ENCODE results near the gene RAPGEF4. TPM values are rescaled to one million over a fixed set of nuclear protein-coding genes. Genes with fewer than 3 reads are reported as not detected.

The RAPGEF4 gene
- total RNA-seq, 2 donors from 2014 or later = 10.9 to 12.9 TPM

GRCh38 chr2:172808156-172808555 is 72.5 kb downstream of the RAPGEF4 start:
- DNase-seq (no peak), ATAC-seq (no peak)
- intact Hi-C loops (cut with DNase I) = loop anchor here in 1 of 2 donors (10.0 kb wide), 1 partner anchor 407 kb away; no protein-coding TSS in a partner anchor

GRCh38 chr2:172811027-172811426 is 75.4 kb downstream of the RAPGEF4 start:
- intact Hi-C loops (cut with DNase I) = loop anchor here in 1 of 2 donors (5.0 kb wide), 1 partner anchor 121 kb away; no protein-coding TSS in a partner anchor
- DNase-seq (no peak), ATAC-seq (no peak)

- ATAC-seq (no peak), DNase-seq (no peak)
- intact Hi-C loops (cut with DNase I) = loop anchor here (2.0 to 5.0 kb wide), 2 partner anchors 120 to 121 kb away; no protein-coding TSS in a partner anchor
Observed at GRCh38 chr2:172812158-172812744, 76.6 kb downstream of the RAPGEF4 start.

GRCh38 chr2:172813314-172813888 is 77.8 kb downstream of the RAPGEF4 start:
- ATAC-seq (peak; percentile 65 to 70), DNase-seq (no peak)
- intact Hi-C loops (cut with DNase I) = loop anchor here (2.0 to 5.0 kb wide), 2 partner anchors 119 kb away; no protein-coding TSS in a partner anchor

- intact Hi-C loops (cut with DNase I) = no loop called here
- no peak for ATAC-seq
- DNase-seq = no peak
Observed at GRCh38 chr2:172817411-172817810, 81.8 kb downstream of the RAPGEF4 start.

GRCh38 chr2:172819943-172820342 is 84.3 kb downstream of the RAPGEF4 start:
- ATAC-seq (no peak), DNase-seq (no peak)
- intact Hi-C loops (cut with DNase I) = no loop called here

GRCh38 chr2:172821370-172822338 is 86.0 kb downstream of the RAPGEF4 start:
- intact Hi-C loops (cut with DNase I) = no loop called here
- DNase-seq (no peak), ATAC-seq (peak; percentile 39 to 68)

GRCh38 chr2:172822585-172822984 is 86.9 kb downstream of the RAPGEF4 start:
- intact Hi-C loops (cut with DNase I) = no loop called here
- ATAC-seq (no peak), DNase-seq (no peak)

GRCh38 chr2:172823261-172823850 is 87.7 kb downstream of the RAPGEF4 start:
- intact Hi-C loops (cut with DNase I) = no loop called here
- DNase-seq (no peak), ATAC-seq (no peak)

GRCh38 chr2:172826522-172826921 is 90.9 kb downstream of the RAPGEF4 start:
- DNase-seq = no peak
- intact Hi-C loops (cut with DNase I) = no loop called here
- ATAC-seq = no peak

- peak in 1 of 2 donors; percentile 56 for ATAC-seq
- DNase-seq = no peak
- intact Hi-C loops (cut with DNase I) = no loop called here
Observed at GRCh38 chr2:172829229-172829628, 93.6 kb downstream of the RAPGEF4 start.

GRCh38 chr2:172830482-172830881 is 94.8 kb downstream of the RAPGEF4 start:
- ATAC-seq (no peak), DNase-seq (no peak)
- intact Hi-C loops (cut with DNase I) = no loop called here

- intact Hi-C loops (cut with DNase I) = no loop called here
- ATAC-seq = peak; percentile 78 to 82
- DNase-seq = no peak
Observed at GRCh38 chr2:172833898-172834297, 98.3 kb downstream of the RAPGEF4 start.

- DNase-seq (no peak), ATAC-seq (no peak)
- intact Hi-C loops (cut with DNase I) = no loop called here
Observed at GRCh38 chr2:172834881-172835280, 99.2 kb downstream of the RAPGEF4 start.

- peak; percentile 37 for DNase-seq
- peak; percentile 47 to 87 for ATAC-seq
- intact Hi-C loops (cut with DNase I) = no loop called here
Observed at GRCh38 chr2:172836347-172836821, 100.7 kb downstream of the RAPGEF4 start.

- DNase-seq (no peak), ATAC-seq (no peak)
- intact Hi-C loops (cut with DNase I) = no loop called here
Observed at GRCh38 chr2:172836827-172837226, 101.2 kb downstream of the RAPGEF4 start.

- intact Hi-C loops (cut with DNase I) = no loop called here
- no peak for DNase-seq
- ATAC-seq = no peak
Observed at GRCh38 chr2:172839446-172839845, 103.8 kb downstream of the RAPGEF4 start.

GRCh38 chr2:172842511-172843265 is 107.0 kb downstream of the RAPGEF4 start:
- intact Hi-C loops (cut with DNase I) = no loop called here
- no peak for DNase-seq
- ATAC-seq = no peak

- ATAC-seq (no peak), DNase-seq (no peak)
- intact Hi-C loops (cut with DNase I) = no loop called here
Observed at GRCh38 chr2:172843266-172843582, 107.6 kb downstream of the RAPGEF4 start.

Measured in left cardiac atrium (tissue), 4 donors.